Cardiac muscle cell (in vitro differentiated cells and primary cell): Measurements from ENCODE around the gene PRLH. TPM values are rescaled to one million over a fixed set of nuclear protein-coding genes. Genes with fewer than 3 reads are reported as not detected.
A peak's percentile ranks its signal among the peaks of the same experiment; 100 is the strongest.

Source experiments
- DNase-seq, 2 donors: peaks; one replicate each; pipeline versions ENCODE4 v3.0.0 to v3.0.0-alpha.2; 2010 to 2017; ENCODE audit warnings: low read depth in 1 of 2, low spot score in 1 of 2
- H3K27ac ChIP-seq: fragments of 200-600 bp; sonication (generic); 2 replicates; pipeline ENCODE4 v1.5.1; 2016
- H3K27me3 ChIP-seq: fragments of 200-600 bp; sonication (generic); 2 replicates; pipeline ENCODE4 v1.6.0; 2016; ENCODE audit warnings: control low read depth
- H3K36me3 ChIP-seq: fragments of 200-600 bp; sonication (generic); 2 replicates; pipeline ENCODE4 v1.5.1; 2016; ENCODE audit warnings: control low read depth
- H3K4me1 ChIP-seq: fragments of 200-600 bp; sonication (generic); 2 replicates; pipeline ENCODE4 v1.8.1; 2017; ENCODE audit warnings: low read depth, mild to moderate bottlenecking, mixed run types
- H3K4me3 ChIP-seq: fragments of 200-600 bp; sonication (generic); 2 replicates; pipeline ENCODE4 v1.5.1; 2016; ENCODE audit warnings: mild to moderate bottlenecking
- H3K9me3 ChIP-seq: fragments of 200-600 bp; sonication (generic); 2 replicates; pipeline ENCODE4 v1.5.1; 2017; ENCODE audit warnings: low read depth, mild to moderate bottlenecking, control low read depth
- CTCF ChIP-seq: IDR thresholded peaks from 2 replicates; pipeline ENCODE4 v1.5.1; 2012; ENCODE audit warnings: low read depth, mild to moderate bottlenecking, low read length
- polyA plus RNA-seq: library from polyadenylated mRNA; unstranded; fragments of >200 nt; fragmentation: Nextera tagmentation; extraction: Ambion mirVana; gene quantifications from 2 replicates; pipeline ENCODE4 v1.2.1, GENCODE V29; 2016
- total RNA-seq: library from RNA; depleted of rRNA; stranded (reverse); fragments of >200 nt; gene quantifications from 2 replicates; pipeline ENCODE4 v1.2.3, GENCODE V29; 2016

PRLH gene
- total and polyA plus RNA-seq, 2 experiments from 2014 or later = not detected

- Histone ChIP-seq H3K27ac (no peak overlapping the region), H3K27me3 (no peaks in the 10 kb centered on the region), H3K4me1 (peaks cover 9% of the 10 kb centered on the region), H3K4me3 (no peak overlapping the region), H3K9me3 (no peaks in the 10 kb centered on the region), H3K36me3 (no peaks in the 10 kb centered on the region)
- TF ChIP-seq CTCF = no peak
- DNase-seq = peak in 1 of 2 donors; percentile 37
These were observed 8.8 kb downstream of the PRLH start for GRCh38 chr2:237574894-237575868.

GRCh38 chr2:237575869-237576862 is 9.8 kb downstream of the PRLH start:
- H3K9me3 ChIP-seq = no peaks in the 10 kb centered on the region
- no peaks in the 10 kb centered on the region for H3K27me3 ChIP-seq
- no peaks in the 10 kb centered on the region for H3K36me3 ChIP-seq
- no peak for TF ChIP-seq CTCF
- no peak overlapping the region for H3K27ac ChIP-seq
- no peak overlapping the region for H3K4me3 ChIP-seq
- H3K4me1 ChIP-seq = peaks cover 9% of the 10 kb centered on the region
- no peak for DNase-seq

- no peak for TF ChIP-seq CTCF
These were observed 10.6 kb downstream of the PRLH start for GRCh38 chr2:237576974-237577373.

GRCh38 chr2:237577458-237577857 is 11.1 kb downstream of the PRLH start:
- H3K9me3 ChIP-seq = no peaks in the 10 kb centered on the region

More at GRCh38 chr2:237576974-237577373, 10.6 kb downstream of the PRLH start:
- Histone ChIP-seq H3K36me3 (no peaks in the 10 kb centered on the region), H3K9me3 (no peaks in the 10 kb centered on the region), H3K4me1 (peaks cover 11% of the 10 kb centered on the region), H3K27ac (no peak overlapping the region), H3K4me3 (no peak overlapping the region), H3K27me3 (no peaks in the 10 kb centered on the region)
- DNase-seq = no peak

More at GRCh38 chr2:237577458-237577857, 11.1 kb downstream of the PRLH start:
- no peak for DNase-seq
- peaks cover 11% of the 10 kb centered on the region for H3K4me1 ChIP-seq
- H3K36me3 ChIP-seq = no peaks in the 10 kb centered on the region
- H3K27ac ChIP-seq = no peak overlapping the region
- no peaks in the 10 kb centered on the region for H3K27me3 ChIP-seq
- H3K4me3 ChIP-seq = no peak overlapping the region
- TF ChIP-seq CTCF = no peak
